Neural cell (in vitro differentiated cells): ENCODE data around the gene ARID3A.

Experiments used
- CTCF ChIP-seq: fragments of 450-650 bp; IDR thresholded peaks from 2 replicates; pipeline ENCODE4 v1.5.1; 2014; ENCODE audit warnings: antibody characterized with exemption, mild to moderate bottlenecking, moderate library complexity; ENCODE audit not compliant: poor library complexity, severe bottlenecking
- POLR2AphosphoS5 ChIP-seq: IDR thresholded peaks from 2 replicates; pipeline ENCODE4 v1.6.1; 2012
- RAD21 ChIP-seq: fragments of 450-650 bp; conservative IDR thresholded peaks from 2 replicates; pipeline ENCODE4 v1.6.1; 2014; ENCODE audit warnings: antibody characterized with exemption, mild to moderate bottlenecking, moderate library complexity

DNA sequence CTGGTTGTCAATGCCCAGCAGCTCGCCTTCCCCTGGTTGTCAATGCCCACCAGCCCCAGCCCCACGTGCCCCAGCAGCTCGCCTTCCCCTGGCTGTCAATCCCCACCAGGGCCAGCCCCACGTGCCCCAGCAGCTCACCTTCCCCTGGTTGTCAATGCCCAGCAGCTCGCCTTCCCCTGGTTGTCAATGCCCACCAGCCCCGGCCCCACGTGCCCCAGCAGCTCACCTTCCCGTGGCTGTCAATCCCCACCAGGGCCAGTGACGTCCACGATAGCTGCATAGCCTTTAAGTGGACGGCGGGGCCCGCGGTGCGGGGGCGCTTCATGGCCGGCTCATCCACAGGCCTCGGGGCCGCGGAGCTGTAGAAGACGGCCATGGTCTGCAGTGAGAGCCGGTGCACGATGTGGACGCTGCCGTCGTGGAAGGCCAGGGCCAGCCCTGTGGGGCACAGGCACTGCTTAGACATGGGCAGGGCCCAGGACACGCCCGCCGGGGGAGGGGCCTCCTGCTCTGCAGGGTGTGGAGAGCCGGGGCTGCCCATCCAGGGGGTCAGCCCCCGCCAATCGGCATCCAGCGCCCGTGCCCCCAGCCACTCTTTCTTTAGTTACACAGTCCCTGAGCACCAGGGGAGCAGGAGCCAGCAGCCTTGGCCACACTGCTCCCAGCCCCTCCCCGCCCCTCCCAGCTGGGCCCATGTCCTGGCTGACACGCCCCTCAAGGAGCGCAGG lies 46.0 kb upstream of the ARID3A start:
- TF ChIP-seq CTCF (no peak), POLR2AphosphoS5 (no peak), RAD21 (no peak)
